Measurements from ENCODE around the gene PROM1. TPM values are rescaled to one million over a fixed set of nuclear protein-coding genes. Genes with fewer than 3 reads are reported as not detected.

The PROM1 gene
- polyA plus RNA-seq, 3 donors = not detected

DNA sequence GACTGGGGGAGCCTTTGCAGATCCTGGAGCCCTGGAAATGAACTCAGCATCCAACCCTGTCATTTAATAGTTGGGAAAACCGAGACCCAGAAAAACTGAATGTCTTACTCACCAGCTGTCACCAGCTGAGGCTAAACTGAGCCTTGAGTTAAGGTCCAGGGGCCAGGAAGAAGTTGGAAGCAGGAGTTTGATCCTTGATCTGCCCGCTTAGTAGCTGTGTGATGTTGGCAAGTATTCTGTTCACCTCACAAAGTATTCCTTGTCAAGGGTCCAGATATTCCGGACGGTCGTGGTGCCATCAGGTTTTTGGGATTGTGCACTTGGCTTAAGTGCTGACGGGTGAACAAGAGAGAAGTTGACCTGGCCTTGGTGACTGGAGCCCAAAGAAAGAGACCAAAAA, 30.7 kb upstream of the PROM1 start:
- H4K20me1 ChIP-seq (ENCODE audit: insufficient read depth, low read length) = no peaks in the 10 kb centered on the region
- peaks cover 0 to 4% (median 0%) of the 10 kb centered on the region in 3 donors for H3K27me3 Mint-ChIP-seq (ENCODE audit: low read depth in 3 of 3)

DNA sequence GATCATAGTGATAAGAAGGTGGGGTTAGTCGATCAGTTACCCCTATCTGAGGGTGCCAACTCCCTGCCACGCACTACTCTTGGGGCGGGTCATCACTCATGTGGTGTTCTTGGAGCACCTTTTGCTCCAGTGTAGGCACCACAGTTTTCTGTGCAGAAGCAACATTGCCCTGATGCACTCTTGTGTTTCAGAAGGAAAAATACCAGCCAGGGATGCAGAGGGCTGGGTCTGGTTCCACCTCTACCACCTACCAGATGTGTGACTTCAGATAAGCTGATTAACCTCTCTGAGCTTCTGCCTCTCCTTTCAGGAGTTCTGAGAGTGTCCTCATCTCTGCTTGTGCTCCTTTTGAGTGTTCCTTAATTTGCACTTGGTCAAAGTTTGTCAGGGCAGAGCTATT, 29.9 kb upstream of the PROM1 start:
- H3K4me3 ChIP-seq (replicated peaks in 1 of 3; ENCODE audit: low read depth in 2 of 3, low read length in 3 of 3) = no peak overlapping the region
- no peak overlapping the region for H3K27ac Mint-ChIP-seq
- H2AFZ ChIP-seq (ENCODE audit: insufficient read depth, low read depth, low read length, poor library complexity, severe bottlenecking) = no peak overlapping the region
- H3K27ac ChIP-seq (ENCODE audit: low read depth in 1 of 2, low read length in 2 of 2) = no peak overlapping the region
- H3K9me3 Mint-ChIP-seq = peaks cover 0 to 3% (median 2%) of the 10 kb centered on the region in 7 donors
- H3K4me3 Mint-ChIP-seq = no peak overlapping the region
- no peaks in the 10 kb centered on the region for H3K4me1 ChIP-seq (ENCODE audit: control insufficient read depth in 1 of 2, insufficient read depth in 2 of 2, low read length in 2 of 2)
- H3K27me3 ChIP-seq (ENCODE audit: control insufficient read depth in 2 of 2, insufficient read depth in 2 of 2, low read length in 2 of 2) = no peaks in the 10 kb centered on the region
- whole genome bisulfite sequencing (ENCODE audit: insufficient coverage) = 100% methylated on average over 3 of the region's 3 CpGs
- DNase-seq = no peak
- H3K9ac ChIP-seq (ENCODE audit: insufficient read depth, low read length, poor library complexity, severe bottlenecking) = no peak overlapping the region
- H4K20me1 ChIP-seq (ENCODE audit: insufficient read depth, low read length) = no peaks in the 10 kb centered on the region
- no peaks in the 10 kb centered on the region for H3K4me1 Mint-ChIP-seq
- no peaks in the 10 kb centered on the region for H3K36me3 ChIP-seq (replicated peaks in 1 of 2; ENCODE audit: control insufficient read depth in 1 of 2, insufficient read depth in 2 of 2, low read length in 2 of 2)
- no peaks in the 10 kb centered on the region for H3K79me2 ChIP-seq (ENCODE audit: insufficient read depth, low read length)
- peaks cover 0 to 4% (median 0%) of the 10 kb centered on the region in 3 donors for H3K27me3 Mint-ChIP-seq (ENCODE audit: low read depth in 3 of 3)
- no peaks in the 10 kb centered on the region for H3K9me3 ChIP-seq (replicated peaks in 1 of 2; ENCODE audit: control insufficient read depth in 1 of 2, insufficient read depth in 1 of 2, low read length in 2 of 2)
- H3K4me2 ChIP-seq (replicated peaks; ENCODE audit: extremely low read depth, low read length, poor library complexity, severe bottlenecking) = no peak overlapping the region
- H3K36me3 Mint-ChIP-seq = no peaks in the 10 kb centered on the region
- TF ChIP-seq, protein P1, sequence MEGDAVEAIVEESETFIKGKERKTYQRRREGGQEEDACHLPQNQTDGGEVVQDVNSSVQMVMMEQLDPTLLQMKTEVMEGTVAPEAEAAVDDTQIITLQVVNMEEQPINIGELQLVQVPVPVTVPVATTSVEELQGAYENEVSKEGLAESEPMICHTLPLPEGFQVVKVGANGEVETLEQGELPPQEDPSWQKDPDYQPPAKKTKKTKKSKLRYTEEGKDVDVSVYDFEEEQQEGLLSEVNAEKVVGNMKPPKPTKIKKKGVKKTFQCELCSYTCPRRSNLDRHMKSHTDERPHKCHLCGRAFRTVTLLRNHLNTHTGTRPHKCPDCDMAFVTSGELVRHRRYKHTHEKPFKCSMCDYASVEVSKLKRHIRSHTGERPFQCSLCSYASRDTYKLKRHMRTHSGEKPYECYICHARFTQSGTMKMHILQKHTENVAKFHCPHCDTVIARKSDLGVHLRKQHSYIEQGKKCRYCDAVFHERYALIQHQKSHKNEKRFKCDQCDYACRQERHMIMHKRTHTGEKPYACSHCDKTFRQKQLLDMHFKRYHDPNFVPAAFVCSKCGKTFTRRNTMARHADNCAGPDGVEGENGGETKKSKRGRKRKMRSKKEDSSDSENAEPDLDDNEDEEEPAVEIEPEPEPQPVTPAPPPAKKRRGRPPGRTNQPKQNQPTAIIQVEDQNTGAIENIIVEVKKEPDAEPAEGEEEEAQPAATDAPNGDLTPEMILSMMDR (IDR thresholded peaks at IDR 0.05) = no peak
- intact Hi-C loops (cut with micrococcal nuclease) = no loop called here

More for the DNA sequence above, 30.7 kb upstream of the PROM1 start:
- Mint-ChIP-seq H3K4me3 (no peak overlapping the region), H3K36me3 (no peaks in the 10 kb centered on the region), H3K9me3 (peaks cover 0 to 3% (median 2%) of the 10 kb centered on the region in 7 donors), H3K27ac (no peak overlapping the region), H3K4me1 (no peaks in the 10 kb centered on the region)
- 96% methylated on average over 4 of the region's 6 CpGs for WGBS (ENCODE audit: insufficient coverage)
- intact Hi-C loops (cut with micrococcal nuclease) = no loop called here
- Histone ChIP-seq H3K27me3 (ENCODE audit: control insufficient read depth in 2 of 2, insufficient read depth in 2 of 2, low read length in 2 of 2) (no peaks in the 10 kb centered on the region), H3K9me3 (replicated peaks in 1 of 2; ENCODE audit: control insufficient read depth in 1 of 2, insufficient read depth in 1 of 2, low read length in 2 of 2) (no peaks in the 10 kb centered on the region), H3K4me2 (replicated peaks; ENCODE audit: extremely low read depth, low read length, poor library complexity, severe bottlenecking) (no peak overlapping the region), H3K27ac (ENCODE audit: low read depth in 1 of 2, low read length in 2 of 2) (no peak overlapping the region), H2AFZ (ENCODE audit: insufficient read depth, low read depth, low read length, poor library complexity, severe bottlenecking) (no peak overlapping the region), H3K79me2 (ENCODE audit: insufficient read depth, low read length) (no peaks in the 10 kb centered on the region), H3K4me1 (ENCODE audit: control insufficient read depth in 1 of 2, insufficient read depth in 2 of 2, low read length in 2 of 2) (no peaks in the 10 kb centered on the region), H3K9ac (ENCODE audit: insufficient read depth, low read length, poor library complexity, severe bottlenecking) (no peak overlapping the region), H3K4me3 (replicated peaks in 1 of 3; ENCODE audit: low read depth in 2 of 3, low read length in 3 of 3) (no peak overlapping the region), H3K36me3 (replicated peaks in 1 of 2; ENCODE audit: control insufficient read depth in 1 of 2, insufficient read depth in 2 of 2, low read length in 2 of 2) (no peaks in the 10 kb centered on the region)
- TF ChIP-seq, protein P1 (IDR thresholded peaks at IDR 0.05) = no peak
- DNase-seq = no peak

Data from CD14-positive monocyte (primary cell).